ENCODE measurements around the gene UBE4A.

GRCh38 chr11:118310271-118310670, 49.1 kb upstream of the UBE4A start:
- no peak for TF ChIP-seq CTCF (IDR thresholded peaks at IDR 0.05)
- TF ChIP-seq ZFX (IDR thresholded peaks at IDR 0.05; ENCODE audit: borderline replicate concordance) = no peak
